Activated T-helper 1 cell treated with Interleukin-2 at 50 U/mL for 16 hours (primary cell): Measurements from ENCODE around the gene CHN2.

Experiments used
- DNase-seq: peaks from one replicate; pipeline ENCODE4 v3.0.0-alpha.2; 2020; ENCODE audit warnings: low read depth

Gene CHN2

DNA sequence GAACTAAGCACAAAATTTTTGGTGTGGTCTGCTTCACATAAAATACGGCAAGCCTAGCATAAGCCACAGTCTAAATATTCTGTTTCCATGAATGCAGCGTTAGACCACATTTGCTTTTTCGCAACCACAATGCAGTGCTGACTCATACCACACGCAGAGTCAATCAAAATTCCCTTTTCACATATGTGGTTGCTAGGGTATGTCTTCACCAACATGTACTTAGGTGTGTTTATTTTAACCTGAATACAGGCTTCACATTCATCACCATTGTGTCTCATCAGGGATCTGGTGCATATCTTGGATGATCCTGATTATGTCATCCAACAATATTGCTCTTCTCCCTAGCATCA is 90.8 kb downstream of the CHN2 start:
- no peak for DNase-seq

DNA sequence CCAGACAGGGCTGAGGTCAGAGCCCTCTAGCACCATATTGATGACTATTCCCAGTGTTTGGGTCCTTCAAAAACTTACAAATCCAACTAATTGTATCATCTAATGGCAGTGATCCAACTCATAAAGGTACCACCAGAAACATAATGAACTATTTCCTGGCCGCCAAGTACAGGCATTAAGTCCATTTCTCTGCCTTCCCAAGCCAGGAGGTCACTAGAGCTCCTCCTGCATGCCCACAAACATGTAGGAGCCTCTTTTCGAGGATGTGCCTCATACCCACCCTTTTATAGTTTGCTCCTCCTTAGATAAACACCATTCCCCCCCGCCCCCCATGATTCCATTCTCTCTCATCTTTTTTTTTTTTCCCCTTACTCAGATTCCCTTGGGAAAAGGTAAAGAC is 91.3 kb downstream of the CHN2 start:
- DNase-seq, result no peak

- no peak for DNase-seq
Measured at GRCh38 chr7:29287366-29287765, 92.8 kb downstream of the CHN2 start.

DNA sequence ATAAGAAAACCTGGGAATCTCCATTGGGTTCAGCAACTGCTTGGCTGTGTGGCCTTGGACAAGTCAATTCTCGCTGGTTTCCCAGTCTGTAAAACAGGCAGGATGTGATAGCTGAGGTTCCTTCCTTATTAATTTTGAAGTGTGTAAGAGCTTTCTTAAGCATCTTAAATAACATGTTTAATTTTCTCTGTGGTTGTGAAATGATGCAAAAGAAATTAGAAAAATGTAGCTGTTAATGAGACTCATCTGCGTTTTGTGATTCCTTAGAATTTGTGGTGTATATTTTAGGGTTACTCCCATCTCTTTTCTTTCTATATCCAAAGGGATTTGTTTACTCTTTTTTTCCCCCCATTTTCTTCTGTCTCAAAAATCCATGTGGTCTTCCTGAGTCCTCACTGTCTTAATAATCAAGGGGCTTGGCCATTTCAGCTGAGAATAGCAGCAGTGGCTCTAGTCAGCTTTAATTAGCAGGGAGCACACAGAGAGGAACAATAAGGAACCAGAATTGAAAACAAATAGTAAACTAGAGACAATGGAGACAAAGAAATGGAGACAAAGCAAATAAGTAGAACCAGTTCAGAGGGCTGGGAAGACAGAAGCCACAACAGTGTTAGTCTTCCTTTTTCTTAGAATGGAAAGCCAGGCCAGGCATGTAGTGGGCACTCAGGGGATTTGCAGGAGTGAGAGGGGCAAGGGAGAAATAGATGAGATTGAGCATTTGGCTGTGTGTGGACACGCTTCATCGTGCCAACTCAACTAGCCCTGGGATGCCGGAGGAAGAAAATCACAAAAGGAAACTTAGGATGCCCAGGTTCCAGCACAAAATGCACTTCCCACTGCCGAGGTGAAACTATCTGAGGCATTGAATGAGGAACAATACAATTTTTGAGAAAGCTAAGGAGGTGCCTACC is 93.9 kb downstream of the CHN2 start:
- DNase-seq, result no peak

DNA sequence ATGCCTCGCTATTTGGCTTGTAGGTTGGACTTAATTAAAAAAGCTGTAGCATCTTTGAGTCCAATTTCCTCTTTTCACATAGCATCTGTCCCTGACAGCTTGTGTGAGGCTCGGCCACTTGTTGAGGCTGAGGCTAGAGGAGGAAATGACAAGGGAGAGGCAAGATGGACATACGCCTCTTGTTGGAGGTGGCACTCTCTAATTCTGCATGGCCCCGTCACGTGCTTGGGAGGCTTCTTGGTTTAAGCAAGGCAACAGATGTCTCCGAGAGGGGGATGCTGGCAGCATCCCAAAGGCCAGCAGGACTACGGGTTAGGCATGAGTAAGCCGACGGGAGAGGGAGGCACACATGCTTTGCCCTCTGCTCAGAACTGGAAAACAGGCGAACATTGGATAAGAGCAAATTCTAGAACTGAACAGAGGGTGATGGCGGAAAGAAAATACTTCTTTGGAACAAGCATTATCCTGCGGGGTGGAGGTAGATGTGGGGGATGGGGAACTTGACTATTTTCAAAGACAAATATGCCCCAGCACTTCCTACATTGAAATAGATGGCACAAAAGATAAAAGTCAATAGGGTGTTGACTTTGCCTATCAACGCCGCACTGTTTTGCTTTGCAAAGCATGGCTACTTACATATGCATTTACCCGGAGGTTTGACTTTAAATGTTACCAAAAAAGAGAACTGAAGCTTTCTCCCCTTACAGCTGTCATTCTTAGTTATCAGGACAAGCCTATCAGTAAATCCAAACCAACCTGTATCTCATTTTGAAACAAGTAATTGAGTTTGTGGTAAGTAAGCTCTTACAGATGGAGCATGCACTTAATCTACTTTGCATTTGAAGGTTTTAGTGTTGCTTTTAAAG is 94.8 kb downstream of the CHN2 start:
- no peak for DNase-seq

DNA sequence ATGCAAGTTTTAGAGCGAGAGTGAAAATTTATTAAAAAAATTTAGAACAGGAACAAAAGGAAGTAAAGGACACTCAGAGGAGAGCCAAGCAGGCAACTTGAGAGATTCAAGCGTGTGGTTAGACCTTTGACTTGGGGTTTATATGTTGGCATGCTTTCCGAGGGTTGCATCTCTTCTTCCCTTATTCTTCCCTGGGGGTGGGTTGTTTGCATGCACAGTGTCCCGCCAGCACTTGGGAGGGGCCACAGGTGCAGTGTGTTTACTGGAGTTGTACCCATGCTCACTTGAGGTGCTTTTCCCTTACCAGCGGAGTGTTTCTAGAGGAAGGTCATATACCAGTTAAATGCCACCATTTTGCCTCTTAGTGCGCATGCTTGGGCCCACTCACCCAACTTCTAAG is 96.3 kb downstream of the CHN2 start:
- no peak for DNase-seq

- no peak for DNase-seq
Measured at GRCh38 chr7:29291723-29292618, 97.4 kb downstream of the CHN2 start.

DNA sequence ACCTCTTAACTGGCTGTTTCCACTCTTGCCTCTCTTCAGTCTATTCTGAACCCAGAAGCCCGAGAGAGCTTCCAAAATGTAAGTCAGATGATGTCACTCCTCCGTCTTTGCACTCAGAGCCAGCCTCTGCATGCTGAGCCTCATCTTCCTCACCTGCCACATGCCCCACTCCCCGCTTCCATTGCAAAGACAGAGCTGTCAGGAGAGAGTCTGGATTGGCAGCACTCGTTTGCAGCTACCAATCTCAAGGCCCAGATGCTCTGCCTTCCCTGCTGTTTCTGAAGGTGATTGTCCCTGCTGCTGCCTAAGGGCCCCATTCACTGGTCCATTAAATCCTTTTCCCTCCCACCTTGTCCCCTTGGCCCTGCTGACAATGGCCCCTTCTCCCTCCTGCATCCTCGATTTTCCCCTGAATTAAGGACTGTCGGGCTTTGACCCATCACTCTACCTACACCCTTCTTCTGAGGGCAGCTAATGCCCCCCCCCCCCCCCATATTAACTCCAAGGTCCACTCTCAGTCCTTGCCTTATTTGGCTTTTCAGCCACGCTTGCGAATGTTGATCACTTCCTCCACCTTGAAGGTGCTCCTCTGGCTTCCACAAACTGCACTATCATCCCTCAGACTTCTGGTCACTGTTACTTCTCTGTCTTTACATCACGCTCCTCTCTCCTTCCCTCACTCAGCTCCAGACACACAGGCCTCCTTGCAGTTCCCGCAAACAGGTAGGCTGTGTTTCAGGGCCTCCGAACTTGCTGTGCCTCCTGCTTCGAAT is 98.5 kb downstream of the CHN2 start:
- no peak for DNase-seq

DNA sequence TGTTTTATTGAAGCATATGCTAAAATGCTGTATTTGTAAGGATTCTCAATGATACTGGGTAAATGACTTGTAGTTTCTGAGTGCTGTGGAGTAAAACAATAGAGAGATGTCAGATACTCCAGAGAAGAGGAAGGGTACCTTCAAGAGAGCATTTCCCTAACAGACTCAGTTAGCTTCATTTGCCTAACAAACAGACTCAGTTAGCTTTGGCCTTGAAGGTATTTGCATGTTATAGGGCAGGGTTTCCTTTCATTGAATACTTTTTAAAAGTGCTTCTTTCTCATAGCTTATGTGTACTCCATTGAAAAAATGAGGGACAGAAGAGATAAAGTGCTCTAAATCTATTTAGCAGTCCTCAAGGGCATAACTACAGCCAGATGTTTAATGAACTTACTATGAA is 101.8 kb downstream of the CHN2 start:
- no peak for DNase-seq

DNA sequence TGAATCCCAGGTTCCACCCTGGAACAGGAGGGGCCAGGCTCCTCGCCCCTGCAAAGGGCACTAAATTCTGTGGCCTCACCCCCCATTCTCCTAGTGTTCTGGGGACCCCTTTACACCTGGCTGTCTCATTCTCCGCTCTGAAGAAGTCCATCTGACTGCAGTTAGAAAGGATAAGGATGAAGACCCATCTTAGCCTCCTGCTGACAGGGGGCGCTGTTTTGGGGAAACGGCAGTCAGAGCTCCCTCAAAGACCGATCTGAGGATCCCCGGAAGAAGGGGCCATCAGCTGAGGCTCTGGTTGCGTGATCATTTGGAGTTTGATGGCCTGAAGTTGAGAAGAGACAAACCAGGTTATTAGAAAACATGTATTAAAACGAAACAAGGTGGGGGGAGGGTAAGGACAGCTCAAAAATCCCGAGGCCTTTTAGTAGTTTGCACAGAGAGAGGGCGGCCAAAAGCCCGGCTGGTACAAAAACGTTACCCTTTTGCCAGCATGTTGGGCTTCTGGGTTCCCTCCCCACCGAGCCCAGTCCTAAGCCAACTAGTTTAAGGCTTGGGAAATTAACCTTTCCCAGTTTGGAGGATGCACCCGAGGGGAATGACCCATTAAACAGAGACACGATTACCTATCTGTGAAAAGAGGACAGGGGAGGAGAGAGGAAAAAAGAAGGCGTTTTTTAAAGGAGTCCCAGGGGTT is 102.8 kb downstream of the CHN2 start:
- DNase-seq, result no peak

GRCh38 chr7:29299086-29299485 is 104.5 kb downstream of the CHN2 start:
- DNase-seq, result no peak

DNA sequence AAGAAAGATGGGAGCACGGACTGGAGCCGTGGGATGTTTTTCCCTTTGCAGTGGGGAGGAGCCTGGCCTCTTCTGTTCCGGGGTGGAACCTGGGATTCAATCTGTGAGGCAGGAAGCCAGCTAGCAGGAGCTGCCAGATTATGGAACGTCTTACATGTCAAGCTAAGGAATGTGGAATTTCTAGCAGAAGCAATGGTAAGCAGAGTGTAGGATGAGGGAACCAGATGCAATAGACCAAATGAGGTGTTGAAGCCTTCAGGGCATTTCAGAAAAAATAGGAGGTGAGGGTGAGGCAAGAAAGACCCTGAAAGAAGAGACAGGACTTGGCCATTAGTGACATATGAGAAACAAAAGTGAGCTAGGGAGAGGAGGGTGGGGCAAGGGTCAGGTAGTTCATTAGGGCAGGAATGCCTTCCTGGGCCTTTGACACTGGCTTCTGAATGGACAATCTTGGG is 105.5 kb downstream of the CHN2 start:
- no peak for DNase-seq

DNA sequence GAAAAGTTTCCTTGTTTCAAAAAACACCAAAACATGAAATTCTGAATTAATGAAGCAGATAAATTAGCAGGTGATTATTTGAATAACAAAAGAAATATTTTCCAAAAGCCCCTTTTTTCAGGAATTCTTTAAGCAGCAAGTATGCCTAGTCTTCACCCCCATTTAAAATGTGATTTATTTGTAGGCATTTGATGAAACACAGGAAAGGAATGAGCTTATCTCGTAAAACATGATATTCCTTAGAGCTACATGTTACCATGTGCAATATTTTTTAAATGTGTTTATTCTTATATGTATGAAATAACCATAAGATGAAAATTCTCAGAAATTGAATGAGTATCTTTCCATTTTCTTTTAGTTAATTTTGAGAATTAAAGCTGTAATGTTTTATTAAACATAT is 106.1 kb downstream of the CHN2 start:
- no peak for DNase-seq

GRCh38 chr7:29302666-29303395 is 108.3 kb downstream of the CHN2 start:
- no peak for DNase-seq

DNA sequence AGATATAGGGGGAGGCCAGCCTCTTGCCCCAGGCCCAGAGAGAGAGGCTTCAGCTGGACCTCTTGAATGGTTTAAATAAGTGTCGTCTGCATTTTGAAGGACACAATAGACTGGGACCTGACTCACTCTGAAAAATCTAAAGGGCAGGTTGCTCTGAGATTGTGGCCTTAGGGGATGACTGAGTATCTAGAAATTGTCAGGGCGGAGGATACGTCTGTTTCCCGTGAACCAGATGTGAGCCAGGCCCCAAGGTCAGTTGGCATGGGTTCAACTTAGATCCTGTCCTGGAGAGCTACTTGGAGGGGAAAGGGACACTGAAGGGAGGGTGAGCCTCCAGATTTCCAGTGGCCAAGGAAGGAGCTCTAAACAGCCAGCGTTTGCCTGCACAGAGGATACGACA is 110.2 kb downstream of the CHN2 start:
- DNase-seq, result no peak

DNA sequence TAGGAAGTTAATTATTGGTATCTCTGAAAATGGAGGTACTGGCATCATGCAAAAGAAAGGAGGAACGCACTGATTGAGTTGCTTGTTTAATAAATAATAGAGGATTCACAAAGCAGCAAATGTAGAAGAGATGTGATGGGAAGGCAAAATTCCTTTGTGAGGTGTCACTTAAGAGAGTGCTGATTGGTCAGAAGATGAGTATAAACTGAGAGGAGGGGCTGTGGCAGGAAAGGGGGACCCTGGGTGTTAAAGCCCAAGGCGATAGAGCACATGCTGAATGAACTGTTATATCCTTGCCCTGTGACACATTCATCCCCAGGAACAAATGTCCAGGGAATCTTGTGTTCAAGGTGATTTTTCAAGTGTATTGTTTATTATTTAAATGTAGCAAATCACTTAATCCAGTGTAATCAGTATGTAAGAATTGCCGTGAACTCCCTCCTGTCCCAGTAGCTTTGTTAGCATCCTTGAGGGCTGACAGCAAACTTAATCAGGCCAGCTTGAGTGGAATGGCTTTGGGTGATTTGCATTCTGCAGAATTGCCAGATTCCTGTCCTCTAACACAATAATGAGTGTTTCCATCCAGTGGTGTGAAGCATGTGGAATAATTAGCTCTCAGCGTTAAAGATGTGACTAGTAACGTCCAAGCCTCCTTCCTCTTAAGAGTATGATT is 111.9 kb downstream of the CHN2 start:
- DNase-seq, result no peak

GRCh38 chr7:29308424-29308823 is 113.8 kb downstream of the CHN2 start:
- DNase-seq, result no peak

DNA sequence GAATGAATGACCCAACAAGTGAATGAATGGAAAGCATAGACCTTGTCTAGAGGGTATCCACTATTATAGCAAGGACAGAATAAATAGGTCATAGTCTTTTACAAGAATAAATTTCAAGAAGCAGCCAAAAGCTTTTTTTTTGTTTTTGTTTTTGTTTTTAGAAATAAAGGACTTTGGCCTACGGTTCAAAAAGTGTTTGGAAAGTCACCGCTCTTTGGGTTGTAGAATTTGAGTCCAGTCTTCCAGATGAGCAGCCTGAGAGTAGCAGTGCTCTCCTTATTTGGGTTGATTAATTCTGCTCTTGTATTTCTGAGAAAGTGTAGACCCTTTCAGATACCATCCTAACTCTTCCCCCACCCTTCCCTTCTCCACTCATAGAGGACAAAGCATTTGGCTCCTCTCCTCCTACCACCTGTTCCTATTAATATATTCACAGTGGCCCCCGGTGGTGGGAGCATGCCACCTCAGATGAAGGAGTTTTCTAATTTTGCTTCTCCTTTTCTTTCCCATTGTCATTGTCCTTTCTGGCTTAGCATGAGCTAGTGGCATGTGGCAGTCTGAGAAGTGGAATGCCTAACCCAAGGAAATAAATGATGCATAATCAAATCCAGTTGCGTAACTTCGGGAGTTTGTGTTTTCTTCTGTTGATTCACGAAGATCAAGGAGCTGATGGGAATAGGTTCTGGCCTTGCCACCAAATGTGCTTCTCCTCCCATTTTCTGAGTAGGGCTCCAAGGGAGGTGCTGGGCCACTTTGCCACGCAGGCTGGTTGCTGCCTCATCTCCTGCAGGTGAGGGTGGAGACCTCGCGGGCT is 114.7 kb downstream of the CHN2 start:
- no peak for DNase-seq

DNA sequence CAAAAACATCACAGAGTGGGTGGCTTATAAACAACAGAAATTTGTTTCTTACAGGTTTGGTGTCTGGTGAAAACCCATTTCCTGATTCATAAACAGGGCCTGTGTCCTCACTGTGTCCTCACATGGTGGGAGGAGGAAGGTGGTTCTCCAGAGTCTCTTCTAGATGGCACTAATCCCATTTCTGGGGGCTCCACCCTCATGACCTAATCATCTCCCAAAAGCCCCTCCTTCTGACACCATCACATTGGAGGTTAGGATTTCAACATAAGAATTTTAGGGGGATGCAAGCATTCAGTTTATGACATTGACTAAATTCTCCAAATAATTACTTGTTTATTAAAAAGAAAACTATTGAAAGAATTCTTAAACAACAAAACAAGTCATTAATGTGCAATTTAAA is 116.0 kb downstream of the CHN2 start:
- no peak for DNase-seq
